ENCODE results near the gene NFATC2.
"Not testable (repeated sequence)": the region's sequence is repeated elsewhere in the genome, so short reads cannot be mapped to it uniquely, and the experiment has no call there.

The NFATC2 gene

DNA sequence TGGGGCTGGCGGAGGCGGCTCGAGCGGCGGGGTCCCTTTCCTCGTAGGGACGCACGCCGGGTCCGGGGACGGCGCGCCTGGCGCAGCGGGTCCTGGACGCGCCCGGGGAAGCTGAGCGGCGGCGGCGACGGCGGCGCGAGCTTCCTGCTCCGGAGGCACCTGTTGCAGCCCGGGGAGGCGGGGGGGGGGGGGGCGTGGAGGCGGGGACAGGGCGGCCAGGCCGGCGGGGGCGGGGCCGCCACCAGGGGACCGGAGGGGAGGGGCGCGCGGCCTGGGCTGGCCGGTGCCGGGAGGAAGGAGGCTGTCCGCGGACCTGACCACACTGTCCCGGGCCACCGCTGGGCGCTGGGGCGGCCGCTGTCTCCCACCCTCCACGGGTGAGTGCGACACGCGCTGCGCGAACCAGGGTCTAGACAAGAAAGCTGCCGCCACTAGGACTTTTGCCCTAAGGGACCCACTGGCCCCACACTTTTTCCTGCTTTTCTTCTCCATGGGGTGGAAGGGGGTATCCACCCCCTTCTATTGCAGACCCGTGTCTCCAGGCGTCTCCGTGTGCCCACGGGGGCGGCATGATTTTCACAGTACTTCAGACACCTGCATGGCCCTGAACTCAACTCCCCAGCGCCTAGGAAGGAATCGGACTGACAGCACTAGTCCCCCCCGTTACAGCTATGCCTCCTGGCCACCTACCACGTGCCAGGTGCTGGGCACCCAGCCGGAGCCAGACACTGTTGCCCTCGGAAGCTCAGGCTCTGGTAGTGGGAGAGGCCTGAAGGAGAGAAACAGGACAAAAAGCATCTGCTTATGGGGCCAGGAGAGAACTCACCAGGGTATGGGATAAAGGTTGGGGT is at the start of gene NFATC2:
NFATC2 (minus strand) TSS at position 149 of the 851 bp plus-strand sequence. CDS start 220 bp downstream, outside the sequence.
- no peak for DNase-seq

DNA sequence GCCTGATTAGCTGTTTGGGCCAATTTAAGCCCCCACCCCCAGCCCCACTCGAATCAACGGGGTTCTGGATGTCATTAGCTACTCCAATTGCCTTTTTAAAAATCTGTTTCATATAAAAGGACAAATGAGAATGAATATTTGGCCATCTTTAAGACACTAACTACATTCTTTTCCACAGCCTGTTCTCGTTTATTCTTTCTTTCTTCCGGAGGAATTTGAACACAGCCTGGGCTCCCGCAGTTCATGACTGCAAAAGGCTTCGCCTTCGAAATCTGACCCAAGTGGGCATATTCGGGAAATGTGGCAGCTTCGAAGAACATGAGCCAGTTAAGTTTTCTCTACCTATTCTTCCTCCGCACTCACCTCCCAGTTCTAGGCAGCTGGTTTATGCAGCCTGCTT is 49.4 kb upstream of the NFATC2 start:
- no peak for DNase-seq

DNA sequence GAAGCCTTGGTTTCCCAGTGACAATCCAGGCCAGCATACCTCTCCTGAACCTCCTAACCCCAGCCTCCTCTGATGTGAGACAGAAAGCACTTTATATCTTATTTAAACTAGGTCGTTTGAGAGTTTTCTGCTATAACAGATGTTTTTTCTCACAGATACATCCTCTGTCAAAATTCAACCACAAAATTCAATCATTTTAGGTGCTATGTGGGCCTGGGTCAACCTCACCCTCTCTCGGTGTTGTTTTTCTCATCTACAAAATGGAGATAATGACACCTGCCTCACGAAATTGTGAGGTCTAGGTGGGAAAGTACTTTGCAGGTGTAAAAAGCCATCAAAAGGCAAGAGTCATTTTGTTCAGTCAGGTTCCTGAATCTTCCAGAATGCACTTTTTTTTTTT is 46.2 kb upstream of the NFATC2 start:
- no peak for DNase-seq

GRCh38 chr20:51587145-51587544 is 44.6 kb upstream of the NFATC2 start:
- DNase-seq, result no peak

GRCh38 chr20:51586005-51586440 is 43.5 kb upstream of the NFATC2 start:
- no peak for DNase-seq

DNA sequence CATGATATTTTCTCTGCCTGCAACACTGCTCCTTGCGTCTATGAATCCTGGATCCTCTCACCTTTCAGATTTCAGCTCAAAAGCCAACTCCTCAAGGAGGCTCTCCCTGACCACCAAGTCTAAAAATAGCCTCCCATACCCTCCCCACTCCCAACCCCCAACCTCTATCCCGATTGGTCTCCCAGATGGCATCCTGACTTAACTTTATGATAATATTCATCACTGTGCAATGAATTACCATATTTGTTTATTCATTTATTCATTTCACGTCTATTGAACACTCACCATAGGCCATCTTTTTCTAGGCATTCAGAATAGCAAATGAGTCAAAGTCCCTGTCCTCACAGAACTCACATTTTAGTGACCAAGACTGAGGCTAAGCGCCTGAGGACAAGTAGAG is 42.6 kb upstream of the NFATC2 start:
- DNase-seq, result no peak

DNA sequence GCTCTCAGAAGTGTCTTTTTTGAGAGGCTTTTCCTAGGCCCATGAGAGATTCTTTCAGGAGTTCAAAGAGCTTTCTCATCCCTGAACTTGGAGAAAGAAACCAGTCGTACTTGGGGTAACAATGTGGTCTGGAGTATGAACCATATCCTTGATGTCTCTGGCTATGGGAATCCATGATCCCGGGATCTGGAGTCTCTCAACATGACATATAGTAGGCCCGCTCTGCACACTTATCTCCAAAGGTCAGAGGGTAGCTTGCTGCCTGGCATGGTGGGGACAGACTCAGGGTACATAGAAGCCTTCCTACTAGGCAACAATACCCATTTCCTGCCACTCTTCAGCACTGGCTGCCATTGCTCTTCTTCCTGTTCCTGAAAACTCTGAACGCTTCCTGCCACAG is 42.2 kb upstream of the NFATC2 start:
- DNase-seq, result no peak

GRCh38 chr20:51584116-51584515 is 41.6 kb upstream of the NFATC2 start:
- DNase-seq, result no peak

DNA sequence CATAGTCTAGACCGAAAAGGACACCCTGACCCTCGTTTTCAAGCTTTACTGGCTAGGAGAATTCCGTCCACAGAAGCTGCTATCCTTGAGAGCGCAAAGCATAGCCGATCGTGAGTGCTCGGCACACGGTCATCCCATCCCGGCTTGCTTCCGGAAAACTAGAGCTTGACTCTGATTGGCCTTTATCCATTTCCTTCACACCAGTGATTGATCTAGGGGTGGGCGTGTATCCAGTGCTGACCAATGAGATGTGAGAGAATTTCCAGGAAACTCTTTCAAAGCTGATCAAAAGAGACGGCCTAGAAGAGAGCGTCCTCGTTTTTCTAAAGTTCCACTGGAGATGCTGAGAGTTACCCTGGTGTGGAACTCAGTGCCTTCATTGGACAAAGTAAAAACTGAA is 41.0 kb upstream of the NFATC2 start:
- DNase-seq, result no peak

- DNase-seq, result no peak
These were observed 40.6 kb upstream of the NFATC2 start for GRCh38 chr20:51583073-51583472.

- no peak for DNase-seq
These were observed 39.1 kb upstream of the NFATC2 start for GRCh38 chr20:51581571-51581970.

- DNase-seq, result no peak
These were observed 36.6 kb upstream of the NFATC2 start for GRCh38 chr20:51579137-51579536.

DNA sequence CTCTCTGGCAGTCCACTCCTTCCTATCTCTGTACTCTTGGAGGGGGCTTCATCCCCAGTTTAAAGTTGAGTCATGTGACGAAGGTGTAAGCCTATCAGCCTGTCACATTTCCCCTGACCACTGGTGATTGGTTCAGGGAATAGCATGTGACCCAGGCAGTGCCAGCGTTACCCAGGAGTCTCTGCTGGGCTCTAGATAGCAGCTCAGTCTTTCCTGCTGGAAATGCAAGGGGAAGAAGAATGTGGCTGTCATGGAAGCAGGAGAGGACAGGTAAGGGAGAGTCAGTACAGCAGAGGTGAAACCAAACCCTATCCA is 35.6 kb upstream of the NFATC2 start:
- no peak for DNase-seq

- DNase-seq, result no peak
These were observed 35.1 kb upstream of the NFATC2 start for GRCh38 chr20:51577432-51578144.

GRCh38 chr20:51575486-51575885 is 33.0 kb upstream of the NFATC2 start:
- no peak for DNase-seq

DNA sequence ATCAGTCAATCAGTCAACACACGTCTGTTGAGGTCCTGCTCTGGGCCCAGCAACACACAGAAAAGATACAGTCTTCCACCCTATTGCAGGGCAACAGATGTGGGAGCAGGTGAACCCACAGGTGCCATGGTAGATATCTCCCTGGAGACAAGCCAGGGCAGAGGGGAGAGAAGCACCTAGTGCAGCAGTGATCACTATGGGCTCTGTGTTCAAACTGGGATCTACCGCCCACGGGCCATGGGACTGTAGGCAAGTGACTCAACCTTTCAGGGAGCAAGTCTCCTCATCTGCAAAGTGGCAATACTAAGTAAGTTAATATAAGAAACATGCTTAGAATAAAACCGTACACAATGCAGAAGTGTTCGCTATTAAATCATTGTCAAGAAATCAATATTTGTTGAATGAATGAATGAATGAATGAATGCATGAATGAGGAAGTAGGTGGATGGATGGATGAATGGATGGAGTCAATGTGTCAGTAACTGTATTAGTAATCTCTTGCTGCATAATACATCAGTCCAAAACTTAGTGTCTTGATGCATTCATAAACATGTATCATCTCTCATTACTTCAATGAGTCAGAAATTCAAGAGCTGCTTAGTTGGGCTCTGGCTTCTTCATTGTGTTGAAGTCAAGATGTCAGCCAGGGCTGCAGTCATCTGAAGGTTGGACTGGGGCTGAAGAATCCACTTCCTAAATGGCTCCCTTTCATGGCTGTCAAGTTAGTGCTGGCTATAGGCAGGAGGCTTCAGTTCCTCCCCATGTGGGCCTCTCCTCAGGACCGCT is 31.9 kb upstream of the NFATC2 start:
- no peak for DNase-seq

DNA sequence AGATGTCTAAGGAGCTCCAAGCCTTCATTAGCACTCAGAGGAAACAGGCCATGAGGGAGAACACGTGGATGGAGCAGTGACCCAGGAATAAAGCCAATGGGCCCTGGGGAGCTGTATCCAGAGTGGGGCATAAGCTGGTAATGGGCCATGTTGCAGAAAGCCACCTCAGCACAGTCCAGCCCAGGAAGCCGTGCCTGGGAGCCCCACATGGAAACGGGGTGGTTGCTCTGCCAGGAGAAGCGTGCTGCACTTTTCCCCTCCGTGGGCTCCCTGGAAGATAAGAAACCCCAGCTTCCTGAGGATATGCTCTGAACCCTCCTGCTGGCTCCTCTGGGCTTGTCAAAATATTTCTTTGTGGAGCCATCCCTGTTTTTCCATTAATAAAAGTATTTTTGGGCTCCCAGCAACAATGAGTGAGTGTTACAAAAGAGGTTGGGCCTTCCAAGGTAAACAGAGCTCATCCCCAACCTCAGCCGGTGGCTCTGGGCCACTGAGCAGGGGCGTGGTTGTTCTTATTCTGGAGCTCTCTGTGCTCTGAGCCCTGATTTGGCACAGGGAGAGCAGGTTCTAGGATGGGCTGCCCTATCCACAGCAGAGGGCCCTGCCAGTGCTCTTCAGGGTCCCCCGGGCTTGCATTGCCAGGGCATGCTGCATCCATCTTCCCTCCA is 31.2 kb upstream of the NFATC2 start:
- DNase-seq, result no peak

- no peak for DNase-seq
These were observed 28.9 kb upstream of the NFATC2 start for GRCh38 chr20:51571460-51571794.

DNA sequence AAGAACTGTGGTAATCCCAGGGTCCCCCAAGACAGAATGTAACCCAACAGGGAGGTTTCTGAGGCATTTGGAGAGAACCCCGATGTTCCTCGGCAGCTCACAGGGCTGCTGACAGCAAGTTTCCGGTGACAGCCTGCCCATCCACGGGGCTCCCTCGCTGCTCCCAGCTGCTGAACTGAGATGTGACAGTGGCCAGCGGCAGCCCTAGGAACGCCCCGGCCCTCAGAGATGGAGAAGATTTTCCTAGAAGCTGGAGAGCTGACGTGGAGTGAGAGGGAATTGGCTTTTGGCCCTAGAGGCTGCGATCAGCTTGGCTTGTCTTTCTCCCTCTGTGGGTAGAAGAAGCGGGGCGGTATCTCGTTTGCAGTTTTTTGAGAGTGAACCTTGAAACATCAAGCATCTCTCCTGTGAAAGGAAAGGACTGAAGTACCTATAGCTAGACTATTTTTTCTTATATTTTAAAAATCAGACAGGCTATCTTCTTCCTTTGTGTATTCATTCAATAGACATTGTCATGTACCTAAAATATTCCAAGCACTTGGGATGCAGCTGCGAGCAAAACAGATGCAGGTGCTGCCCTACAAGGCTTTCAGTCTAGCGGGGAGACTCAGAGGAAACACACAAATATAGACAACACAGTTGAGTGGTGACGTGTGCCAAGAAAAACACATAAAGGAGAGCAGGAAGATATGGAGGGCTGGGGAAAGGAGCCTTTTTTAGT is 28.4 kb upstream of the NFATC2 start:
- DNase-seq, result no peak

DNA sequence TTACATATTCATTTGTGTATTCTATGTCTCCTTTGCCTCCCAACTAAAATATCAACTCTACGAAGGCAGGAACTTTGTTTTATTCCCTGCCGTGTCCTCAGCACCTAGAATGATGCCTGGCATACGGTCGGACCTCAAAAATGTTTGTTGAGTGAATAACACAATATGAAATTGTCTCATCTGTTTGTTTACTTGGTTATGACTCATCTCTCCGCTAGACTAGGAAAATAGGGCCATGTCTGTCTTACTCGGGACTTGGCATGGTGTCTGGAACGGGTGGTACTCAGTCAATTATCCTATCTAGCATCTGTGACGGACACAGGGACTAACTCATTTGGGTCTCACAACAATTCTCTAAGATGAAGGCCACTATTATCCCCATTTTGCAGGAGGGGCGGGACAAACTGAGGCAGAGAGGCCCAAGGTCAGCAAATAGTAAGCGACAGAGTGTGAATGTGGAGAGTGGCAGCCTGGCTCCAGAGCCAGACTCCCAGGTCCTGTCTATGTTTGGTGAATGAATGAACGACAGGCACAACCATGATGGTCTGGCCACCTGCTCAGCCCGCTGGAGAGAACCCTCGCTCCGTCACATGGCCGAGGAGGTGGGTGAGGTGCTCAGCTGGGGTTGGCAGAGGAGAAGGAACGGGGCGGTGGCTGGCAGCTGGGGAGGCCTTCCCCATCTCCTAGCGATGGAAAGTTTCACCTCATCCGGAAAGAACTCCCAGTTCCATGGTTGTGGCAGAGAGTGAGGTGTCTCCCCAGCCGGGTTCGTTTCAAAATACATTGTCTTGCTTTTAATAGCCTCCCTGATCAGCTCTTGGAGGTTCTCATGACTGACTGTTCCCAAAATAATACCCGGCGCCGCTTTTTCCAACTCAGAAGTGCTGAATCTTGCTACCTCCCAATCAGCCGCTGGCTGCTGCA is 27.6 kb upstream of the NFATC2 start:
- DNase-seq, result peak; percentile 20

- DNase-seq, result not testable (repeated sequence)
These were observed 26.0 kb upstream of the NFATC2 start for GRCh38 chr20:51568533-51568932.

Measured in SHP77 treated with DMSO at 0.1 percent for 48 hours (cell line).